NCI-H1694 (cell line): ENCODE data around the gene SAMD9.
"Not testable (repeated sequence)": the region's sequence is repeated elsewhere in the genome, so short reads cannot be mapped to it uniquely, and the experiment has no call there.

ENCODE experiments used
- DNase-seq: peaks from one replicate; lab custom pipeline; 2025; lab: John Stamatoyannopoulos, UW

SAMD9 gene

DNA sequence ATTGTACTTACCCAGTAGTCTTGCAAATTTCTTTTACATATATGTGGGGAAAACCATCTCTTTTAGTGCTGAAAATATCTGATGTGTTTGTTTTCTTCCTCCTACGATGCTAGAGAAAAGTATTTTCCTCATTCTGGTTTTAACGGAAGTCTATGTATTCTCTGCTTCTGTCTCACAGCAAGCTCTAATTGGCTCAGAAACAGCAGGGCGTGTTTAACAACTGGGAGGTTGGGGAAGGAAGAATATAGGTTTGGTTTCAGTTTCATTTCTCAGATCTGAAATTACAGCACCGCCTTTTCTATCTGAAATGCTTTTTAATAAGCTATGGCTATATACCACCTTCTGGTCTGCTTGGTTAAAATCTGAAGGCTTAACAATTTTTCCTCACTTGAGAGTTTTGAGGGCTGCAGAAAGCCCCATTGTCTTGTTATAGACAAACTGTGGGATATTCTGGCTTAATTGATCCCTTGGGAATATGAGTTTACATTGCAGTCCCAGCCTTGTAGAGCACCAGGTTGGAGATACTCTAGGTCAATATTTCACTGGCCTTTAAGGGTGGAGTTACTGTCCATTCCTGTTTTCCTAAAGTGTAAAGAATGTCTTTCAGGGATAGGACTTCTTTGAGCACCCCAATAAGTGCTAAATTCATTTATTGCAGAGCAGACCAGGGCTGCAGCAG, at the start of gene SAMD9:
SAMD9 (minus strand) TSS at position 128 of the 679 bp plus-strand sequence. CDS start 11,882 bp downstream, outside the sequence.
- peak; percentile 59 for DNase-seq

DNA sequence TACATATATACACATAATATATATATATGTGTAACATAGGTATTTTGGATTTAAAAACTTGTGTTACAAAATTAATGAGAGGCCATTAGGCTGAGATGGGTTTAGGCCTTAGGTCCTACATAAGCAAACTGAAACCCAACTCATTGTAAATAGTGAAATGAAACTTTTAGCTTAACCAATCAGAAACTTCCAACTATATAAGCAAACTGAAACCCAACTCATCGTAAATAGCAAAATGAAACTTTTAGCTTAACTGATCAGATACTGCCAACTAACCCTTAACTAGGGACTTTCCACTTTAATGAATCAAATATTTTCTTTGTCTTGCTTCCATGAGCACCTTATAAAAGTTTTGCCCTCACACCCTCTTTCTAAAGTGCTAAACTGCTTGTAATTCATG, 47.7 kb upstream of the SAMD9 start:
- no peak for DNase-seq

DNA sequence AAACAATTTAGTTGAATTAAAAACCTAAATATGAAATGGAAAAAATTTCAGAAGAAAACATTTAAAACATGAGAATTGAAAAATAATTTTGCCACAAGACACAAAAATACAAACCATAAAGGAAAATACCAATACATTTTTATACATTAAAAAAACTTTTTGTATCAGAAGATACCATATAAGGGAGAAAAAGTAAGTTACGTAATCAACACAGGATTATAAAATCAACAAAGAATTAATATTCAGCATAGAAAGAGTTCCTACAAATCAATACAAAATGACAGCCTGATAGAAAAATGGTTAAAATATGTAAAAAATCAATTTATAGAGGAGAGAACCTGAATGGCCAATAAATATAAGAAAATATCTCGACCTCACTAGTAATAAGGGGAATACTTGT, 47.0 kb upstream of the SAMD9 start:
- no peak for DNase-seq

DNA sequence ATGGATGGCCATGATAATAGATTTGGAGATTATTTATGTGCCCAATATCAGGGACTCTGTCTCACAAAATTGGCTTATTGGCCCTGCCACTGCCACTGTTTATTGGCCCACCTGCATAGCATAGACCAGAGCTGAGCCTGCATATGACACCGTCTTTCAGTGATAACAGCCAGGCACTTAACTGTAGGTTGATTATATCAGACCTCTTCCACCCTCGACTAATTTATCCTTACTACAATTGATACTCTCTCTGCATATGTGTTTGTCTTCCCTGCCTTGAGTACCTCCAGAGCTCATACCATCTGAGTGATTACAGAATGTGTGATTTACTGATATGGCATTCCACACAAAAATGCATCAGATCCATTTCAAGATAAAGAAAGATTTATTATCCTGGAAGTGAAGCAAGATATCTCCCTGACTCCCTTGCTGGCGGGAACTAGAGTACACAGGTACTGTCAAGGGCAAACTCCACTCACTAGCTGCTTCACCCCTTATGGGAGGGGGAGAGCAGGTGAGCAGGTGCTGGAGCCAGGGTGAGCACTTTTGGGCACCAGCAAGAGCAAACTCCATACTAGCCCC, 43.5 kb upstream of the SAMD9 start:
- no peak for DNase-seq

DNA sequence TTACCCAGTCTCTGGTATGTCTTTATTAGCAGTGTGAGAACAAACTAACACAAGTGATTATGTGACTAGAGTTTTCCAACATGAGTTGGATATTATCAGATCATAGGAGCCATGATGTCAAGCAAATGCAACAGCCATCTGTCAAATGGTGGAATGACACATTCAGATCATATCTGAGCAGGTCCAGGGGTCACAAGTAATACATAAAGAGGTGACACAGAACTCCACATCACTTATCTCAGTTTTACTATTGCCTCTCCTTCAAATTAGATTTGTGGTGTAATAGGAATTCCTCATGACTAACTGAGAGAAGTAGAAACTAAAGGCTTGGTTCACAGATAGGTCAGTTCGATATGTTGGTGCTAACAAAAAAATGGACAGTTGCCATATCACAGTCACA, 42.6 kb upstream of the SAMD9 start:
- no peak for DNase-seq

DNA sequence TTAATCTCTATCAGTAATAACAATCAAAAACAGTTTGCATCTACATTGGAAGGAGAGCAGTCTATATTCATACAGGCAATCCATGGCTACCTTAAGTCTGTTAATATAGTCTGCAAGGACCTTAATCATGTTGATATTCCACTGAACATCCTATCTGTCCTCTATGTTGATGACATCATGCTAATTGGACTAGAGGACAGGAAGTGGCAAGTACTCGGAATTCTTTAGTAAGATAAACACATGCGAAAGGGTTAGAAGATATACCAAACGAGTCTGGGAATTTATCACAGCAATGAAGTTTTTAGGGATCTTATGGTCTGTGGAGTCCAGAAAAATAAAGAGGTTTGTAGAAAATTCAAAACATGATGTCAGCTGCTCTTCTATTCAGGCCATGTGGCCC, 41.7 kb upstream of the SAMD9 start:
- no peak for DNase-seq

DNA sequence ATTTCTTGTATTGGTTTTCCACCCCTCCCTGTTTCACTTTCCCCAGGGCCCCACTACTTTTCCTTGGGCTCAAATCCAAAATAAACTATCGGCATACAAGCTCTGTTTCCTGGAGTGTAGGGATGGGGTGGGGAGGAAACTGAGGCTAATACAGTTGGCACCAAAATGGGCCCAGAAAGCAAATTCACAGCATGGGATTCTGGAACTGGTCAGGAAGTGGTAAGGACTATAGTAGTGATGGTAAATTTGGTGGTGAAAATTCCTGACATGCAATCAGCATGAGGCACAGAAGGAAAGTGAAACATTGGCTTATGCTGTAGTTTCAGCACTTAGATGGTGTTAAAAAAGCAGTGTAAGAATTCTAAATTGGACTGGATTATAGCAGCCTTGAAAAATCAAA, 39.1 kb upstream of the SAMD9 start:
- no peak for DNase-seq

DNA sequence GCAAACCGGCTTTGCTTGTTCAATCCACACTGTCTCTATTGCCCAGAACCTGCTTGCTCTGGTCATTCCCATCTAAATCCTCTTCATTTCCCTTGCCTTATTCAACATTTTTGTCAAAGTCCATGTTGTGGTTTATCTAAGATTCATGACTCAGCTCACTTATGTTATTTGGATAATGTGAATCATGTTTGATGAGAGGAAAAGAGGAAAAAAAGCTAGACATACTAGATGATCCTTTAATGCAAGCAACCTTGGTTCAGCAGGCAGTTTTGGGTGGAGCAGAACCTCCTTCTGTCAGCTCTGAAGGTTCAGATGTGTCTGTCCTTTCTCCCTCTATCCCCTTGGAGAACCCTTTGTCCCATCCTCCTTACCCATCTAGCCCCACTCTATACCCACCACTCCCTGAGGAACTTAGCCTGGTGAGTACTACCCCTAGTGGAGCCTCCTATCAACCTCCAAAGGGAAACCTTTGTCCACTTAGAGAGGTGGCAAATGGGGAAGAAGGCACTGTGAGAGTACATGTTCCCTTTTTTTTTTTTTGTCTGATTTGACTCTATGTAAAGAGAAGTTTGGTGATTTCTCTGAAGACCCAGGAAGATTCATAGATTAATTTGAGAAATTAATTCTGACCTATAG, 32.5 kb upstream of the SAMD9 start:
- no peak for DNase-seq

DNA sequence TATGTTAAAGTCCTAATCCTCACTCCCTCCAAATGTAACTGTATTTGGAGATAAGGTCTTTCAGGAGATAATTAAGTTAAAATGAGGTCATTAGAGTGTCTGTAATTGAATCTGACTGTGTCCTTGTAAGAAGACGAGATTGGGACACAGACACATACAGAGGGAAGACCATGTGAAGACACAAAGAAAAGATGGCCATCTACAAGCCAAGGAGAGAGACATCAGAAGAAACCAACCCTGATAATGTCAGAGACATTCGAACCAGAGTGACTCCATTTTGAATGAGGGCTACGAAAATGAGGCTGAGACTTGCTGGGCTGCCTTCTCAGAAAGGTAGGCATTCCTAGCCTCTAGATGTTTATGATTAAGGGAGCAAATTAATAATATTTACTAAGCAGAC, 30.9 kb upstream of the SAMD9 start:
- no peak for DNase-seq

DNA sequence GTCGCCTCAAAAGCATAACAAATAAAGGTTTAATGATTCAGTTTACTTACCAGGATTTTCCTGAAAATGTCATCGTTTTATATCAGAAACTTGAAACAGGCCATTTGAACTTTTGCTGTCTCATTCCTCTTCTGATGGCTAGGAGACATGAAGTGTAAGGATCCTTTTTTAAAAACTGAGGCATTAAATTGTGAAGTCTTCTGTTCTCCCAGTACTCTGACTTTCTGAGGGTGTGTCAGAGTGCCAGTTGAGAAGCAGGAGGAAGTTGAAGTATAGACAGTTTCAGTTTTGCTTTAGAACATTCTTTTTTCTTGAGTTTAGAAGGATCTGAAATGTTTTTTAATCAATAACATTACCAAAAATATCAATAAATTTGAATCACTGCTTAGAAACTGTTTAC, 30.4 kb upstream of the SAMD9 start, which contains the start of gene SAMD9L:
SAMD9L (minus strand) TSS at position 242 of the 400 bp plus-strand sequence. CDS start 12,414 bp downstream, outside the sequence.
- DNase-seq = no peak

DNA sequence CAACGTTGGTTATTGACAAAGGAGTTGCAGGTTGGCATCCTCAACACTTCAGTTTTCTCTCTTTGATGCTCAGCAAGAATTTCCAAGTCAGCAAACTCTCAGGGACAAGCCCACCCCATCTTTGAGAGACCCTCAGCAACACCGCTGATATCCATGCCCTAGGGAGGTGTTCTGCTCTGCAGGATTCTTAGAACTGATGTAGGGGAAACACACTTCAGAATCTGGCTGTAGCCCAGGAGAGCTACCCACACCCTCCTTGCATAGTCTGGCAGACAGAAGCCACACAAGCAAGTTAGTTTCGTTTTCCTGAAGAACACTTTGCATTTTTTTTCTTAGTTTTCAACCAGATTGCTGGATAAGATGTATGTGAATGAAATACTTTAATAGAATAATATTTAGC, 29.6 kb upstream of the SAMD9 start:
- no peak for DNase-seq

DNA sequence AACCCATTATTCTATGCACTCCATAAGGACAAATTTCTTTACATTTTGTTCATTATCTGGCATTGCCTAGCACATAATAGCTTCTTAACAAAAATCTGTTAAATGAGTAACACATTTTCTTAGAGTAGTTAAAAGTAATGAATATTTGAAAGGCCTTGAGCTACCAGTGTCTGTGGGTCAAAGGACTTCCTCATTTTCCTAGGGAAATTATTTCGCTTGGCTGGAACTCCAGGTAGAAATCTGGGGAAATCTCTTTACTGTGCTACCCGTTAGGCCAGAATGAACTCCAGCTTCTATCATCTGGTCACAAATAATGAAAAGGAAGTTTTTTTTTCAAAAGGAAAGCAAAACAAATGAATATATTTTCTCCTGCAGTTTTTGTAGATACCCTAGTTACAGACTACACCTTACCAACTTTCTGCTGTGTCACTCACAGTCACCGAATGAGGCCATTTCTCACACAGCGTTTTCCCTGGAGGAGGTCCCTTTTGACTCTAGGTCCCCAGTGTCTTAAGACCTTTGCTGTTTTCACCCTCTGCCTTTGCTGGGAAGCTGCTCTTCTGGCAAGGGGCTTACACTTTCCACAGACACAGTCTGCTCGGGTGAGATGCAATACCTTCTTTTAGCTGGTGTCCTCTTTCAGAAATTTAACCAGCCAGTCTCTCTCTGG, 28.8 kb upstream of the SAMD9 start:
- DNase-seq = no peak

DNA sequence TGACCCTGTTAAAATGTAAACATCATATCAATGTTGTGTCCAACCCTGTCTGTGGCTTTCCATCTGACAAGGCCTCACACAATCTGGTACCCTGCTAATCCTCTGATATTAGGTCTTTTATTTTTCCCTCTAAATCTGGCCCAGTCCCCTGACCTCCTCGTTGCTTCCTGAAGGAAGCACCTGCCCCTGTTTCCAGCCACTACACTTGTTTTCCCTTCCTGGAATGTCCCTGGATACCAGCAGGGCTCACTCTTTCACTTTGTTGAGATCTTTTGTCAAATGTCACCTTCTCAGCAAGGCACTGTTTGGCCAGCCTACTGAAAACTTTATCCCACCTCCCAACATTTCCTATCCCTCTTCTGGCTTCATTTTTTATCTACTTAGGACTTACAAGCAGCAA, 28.3 kb upstream of the SAMD9 start:
- DNase-seq = no peak

DNA sequence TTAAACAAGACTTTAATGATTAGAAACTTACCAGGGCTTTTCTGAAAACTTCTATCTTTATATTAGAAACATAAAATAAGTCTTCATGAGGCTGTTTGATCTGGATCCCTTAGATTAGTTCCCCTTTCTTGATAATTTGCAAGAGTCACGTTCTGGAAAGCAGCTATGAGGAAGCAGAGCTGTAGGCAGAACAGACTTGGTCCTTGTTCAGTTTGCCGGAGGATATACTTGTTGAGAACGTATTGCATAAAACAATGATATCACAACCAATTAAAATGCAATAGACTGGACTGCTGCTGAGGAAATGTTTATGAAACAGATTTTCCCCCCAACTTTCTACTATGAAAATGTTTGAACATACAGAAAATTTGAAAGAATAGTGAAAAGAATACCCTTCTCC, 27.6 kb upstream of the SAMD9 start:
- DNase-seq = no peak

DNA sequence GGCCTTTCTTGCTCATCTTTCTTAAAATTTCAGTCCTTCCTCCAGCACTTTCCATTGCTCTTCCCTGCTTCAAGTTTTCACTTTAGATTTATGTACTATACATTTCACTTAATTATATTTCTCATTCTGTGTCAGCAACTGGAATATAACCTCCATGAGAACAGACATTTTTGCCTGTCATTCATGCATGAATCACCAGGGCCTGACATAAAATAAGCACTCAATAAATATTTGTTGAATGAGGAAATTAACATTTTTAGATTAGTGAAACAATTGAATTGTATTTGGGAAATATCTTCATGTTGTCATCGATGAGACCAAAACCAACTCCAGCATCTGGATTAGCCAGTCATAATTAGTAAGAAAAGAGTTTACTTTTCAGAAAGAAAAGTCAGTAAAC, 24.3 kb upstream of the SAMD9 start:
- DNase-seq = no peak

DNA sequence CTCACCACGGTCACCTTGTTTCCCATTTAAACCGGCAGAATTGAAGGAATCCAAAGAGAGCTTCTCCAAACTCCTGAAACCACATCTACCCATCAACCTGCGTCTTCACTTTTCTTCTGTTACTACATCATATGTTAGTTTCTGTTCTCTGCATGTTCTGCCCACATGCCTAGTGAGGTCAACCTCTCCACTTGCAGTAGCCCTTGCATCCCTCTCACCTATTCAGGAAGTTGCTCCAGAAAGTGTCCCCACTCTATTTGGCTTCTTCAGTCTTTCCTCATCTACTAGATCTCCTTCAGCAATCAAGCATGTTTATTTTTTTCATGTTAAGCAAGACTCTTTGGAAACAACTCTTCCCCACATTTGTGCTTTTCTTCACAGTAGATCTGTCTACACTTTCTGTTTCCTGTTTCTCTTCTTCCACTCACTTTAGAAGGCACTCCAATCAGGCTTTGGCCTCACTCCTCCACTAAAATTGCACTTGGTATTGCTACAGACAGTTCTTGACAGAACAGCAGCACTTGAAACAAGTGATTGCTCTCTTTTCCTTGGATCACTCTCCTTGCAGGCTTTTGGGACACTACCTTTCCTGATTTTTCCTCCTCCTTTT, 22.9 kb upstream of the SAMD9 start:
- no peak for DNase-seq

DNA sequence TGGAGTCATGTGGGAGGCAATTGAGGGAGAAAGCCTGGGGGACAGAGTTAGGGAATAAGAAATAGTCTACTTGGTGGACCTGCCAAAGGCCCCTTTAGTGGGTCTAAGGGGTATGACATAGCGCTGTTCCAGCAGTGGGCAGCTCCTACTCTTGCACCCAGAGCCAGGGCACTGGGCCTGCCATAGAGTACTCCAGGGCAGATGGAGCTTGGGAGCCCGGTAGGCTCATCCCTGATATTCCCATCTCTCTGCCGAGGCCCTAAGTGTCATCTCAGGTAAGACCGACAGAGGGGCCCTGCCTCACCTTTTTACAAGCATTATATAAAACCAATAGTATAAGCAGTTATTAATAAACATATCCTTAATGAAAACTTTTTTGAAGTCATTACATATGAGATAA, 20.8 kb upstream of the SAMD9 start:
- DNase-seq = no peak

DNA sequence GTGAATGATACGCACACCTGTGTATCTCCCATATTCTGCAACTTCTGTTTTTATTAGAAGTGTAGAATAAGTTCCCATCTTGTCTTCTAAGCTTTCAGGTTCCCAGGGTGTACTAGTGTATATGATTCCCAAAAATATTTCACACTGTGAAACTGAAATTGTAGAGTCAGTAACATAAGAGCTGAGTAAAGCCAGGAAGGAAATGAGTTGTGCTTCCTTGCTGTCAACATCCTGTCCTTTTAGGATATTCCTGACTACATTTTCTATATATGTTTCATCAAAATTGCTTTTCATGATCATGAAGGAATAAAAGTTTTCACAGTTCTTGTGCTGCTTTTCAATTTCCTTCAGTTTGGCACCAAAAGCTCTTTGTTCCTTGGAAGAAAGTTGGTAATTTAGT, 15.2 kb upstream of the SAMD9 start:
- no peak for DNase-seq

DNA sequence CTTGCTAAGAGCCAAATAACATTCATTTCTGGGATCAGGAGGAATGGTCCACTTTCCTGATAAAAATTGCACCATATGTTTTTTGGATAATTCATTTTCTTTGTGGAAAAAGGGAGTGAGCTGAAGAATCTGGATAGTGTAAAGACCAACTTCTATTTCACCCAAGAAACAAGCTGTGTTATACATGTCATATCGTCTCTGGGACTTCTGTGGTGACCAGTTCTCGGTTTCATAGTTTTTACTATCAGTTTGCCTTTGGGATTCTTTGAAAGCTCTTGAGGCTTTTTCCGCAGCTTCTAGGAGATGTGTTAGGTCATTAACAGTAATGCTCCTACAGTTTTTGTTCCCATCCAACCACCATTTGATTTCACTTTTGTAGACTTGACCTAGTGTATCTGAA, 14.4 kb upstream of the SAMD9 start:
- no peak for DNase-seq

DNA sequence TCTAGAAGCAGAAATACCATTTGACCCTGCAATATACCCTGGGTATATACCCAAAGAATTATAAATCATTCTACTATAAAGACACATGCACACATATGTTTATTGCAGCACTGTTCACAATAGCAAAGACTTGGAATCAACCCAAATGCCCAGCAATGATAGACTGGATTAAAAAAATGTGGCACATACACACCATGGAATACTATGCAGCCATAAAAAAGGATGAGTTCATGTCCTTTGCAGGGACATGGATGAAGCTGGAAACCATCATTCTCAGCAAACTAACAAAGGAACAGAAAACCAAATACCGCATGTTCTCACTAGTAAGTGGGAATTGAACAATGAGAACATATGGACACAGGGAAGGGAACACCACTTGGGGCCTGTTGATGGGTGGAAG, 9.2 kb upstream of the SAMD9 start:
- not testable (repeated sequence) for DNase-seq

DNA sequence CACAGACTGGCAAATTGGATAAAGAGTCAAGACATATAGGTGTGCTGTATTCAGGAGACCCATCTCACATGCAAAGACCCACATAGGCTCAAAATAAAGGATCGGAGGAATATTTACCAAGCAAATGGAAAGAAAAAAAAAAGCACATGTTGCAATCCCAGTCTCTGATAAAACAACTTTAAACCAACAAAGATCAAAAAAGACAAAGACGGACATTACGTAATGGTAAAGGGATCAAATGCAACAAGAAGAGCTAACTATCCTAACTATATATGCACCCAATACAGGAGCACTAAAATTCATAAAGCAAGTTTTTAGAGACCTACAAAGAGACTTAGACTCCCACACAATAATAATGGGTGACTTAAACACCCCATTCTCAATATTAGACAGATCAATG, 5.8 kb upstream of the SAMD9 start:
- DNase-seq = not testable (repeated sequence)
